NB4 (cell line): ENCODE data around the gene PSMD7.

Source experiments
- CTCF ChIP-seq: IDR thresholded peaks from one replicate; pipeline ENCODE4 v1.5.1; 2012; ENCODE audit warnings: low read depth, low read length
- MYC ChIP-seq: IDR thresholded peaks from 2 replicates; pipeline ENCODE4 v1.6.1; 2011; ENCODE audit warnings: low read depth, low read length
- POLR2A ChIP-seq: IDR thresholded peaks from 2 replicates; pipeline ENCODE4 v1.6.1; 2011; ENCODE audit warnings: mild to moderate bottlenecking; ENCODE audit not compliant: insufficient read length; ENCODE audit errors: extremely low read depth

- TF ChIP-seq MYC (no peak), CTCF (no peak), POLR2A (no peak)
Measured at GRCh38 chr16:74277974-74278373, 18.6 kb upstream of the PSMD7 start.
